AG04449 (cell line): ENCODE data around the gene CACNA1B.

Source experiments
- CTCF ChIA-PET: fragments of 350-600 bp; formaldehyde crosslinking; extraction: SDS; loops from one replicate; lab custom pipeline; 2021; ENCODE audit warnings: antibody characterized with exemption; lab: Yijun Ruan, JAX
- POLR2A ChIA-PET: fragments of 400-600, 350-600 bp; formaldehyde crosslinking; extraction: SDS; loops from one replicate; lab custom pipeline; 2020; ENCODE audit warnings: antibody characterized with exemption, inconsistent platforms; lab: Yijun Ruan, JAX
- DNase-seq: peaks from one replicate; pipeline ENCODE4 v3.0.0-alpha.2; 2010; ENCODE audit warnings: low read depth, low spot score
- H3K4me3 ChIP-seq: 2 replicates; pipeline ENCODE4 v1.5.1; 2011; ENCODE audit warnings: low read depth, mild to moderate bottlenecking, control low read depth, low read length
- TF ChIP-seq, protein P1 (sequence below): IDR thresholded peaks from one replicate; pipeline ENCODE4 v1.5.1; 2011; ENCODE audit warnings: mild to moderate bottlenecking, moderate library complexity, low read length, control low read depth, inconsistent platforms; ENCODE audit not compliant: insufficient read depth; ENCODE audit errors: missing control alignments

CACNA1B gene

DNA sequence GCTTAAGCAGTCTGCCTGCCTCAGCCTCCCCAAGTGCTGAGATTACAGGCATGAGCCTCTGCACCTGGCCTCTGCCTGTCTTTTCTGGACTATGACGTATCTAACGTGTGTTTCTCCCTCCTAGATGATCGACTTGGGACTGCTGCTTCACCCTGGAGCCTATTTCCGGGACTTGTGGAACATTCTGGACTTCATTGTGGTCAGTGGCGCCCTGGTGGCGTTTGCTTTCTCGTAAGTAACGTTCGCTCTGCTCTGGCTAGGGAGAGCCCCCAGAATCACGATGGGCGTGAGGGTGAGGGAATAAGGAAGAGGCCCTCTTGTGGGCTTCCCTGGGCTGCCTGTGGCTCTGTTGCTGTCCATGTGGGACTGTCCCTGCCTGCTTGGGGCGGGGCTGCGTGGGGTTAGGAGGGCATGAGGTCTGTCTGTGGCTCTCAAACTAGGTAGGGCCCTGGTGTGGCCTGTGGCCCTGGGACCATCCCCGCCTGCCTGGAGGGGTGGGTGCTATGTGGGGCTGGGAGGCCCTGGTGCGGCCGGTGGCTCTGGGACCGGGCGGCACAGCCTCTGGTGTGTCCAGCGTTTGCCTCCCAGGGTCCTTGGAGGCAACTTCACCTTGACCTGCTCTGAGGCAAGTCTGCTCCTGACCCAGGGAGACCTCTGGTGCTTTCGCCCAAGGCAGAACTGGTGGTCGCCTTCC is 171.7 kb downstream of the CACNA1B start:
- TF ChIP-seq, protein P1, sequence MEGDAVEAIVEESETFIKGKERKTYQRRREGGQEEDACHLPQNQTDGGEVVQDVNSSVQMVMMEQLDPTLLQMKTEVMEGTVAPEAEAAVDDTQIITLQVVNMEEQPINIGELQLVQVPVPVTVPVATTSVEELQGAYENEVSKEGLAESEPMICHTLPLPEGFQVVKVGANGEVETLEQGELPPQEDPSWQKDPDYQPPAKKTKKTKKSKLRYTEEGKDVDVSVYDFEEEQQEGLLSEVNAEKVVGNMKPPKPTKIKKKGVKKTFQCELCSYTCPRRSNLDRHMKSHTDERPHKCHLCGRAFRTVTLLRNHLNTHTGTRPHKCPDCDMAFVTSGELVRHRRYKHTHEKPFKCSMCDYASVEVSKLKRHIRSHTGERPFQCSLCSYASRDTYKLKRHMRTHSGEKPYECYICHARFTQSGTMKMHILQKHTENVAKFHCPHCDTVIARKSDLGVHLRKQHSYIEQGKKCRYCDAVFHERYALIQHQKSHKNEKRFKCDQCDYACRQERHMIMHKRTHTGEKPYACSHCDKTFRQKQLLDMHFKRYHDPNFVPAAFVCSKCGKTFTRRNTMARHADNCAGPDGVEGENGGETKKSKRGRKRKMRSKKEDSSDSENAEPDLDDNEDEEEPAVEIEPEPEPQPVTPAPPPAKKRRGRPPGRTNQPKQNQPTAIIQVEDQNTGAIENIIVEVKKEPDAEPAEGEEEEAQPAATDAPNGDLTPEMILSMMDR: no peak
- ChIA-PET POLR2A (no interaction called here), CTCF (no interaction called here)
- no peak overlapping the region for H3K4me3 ChIP-seq
- DNase-seq: no peak

DNA sequence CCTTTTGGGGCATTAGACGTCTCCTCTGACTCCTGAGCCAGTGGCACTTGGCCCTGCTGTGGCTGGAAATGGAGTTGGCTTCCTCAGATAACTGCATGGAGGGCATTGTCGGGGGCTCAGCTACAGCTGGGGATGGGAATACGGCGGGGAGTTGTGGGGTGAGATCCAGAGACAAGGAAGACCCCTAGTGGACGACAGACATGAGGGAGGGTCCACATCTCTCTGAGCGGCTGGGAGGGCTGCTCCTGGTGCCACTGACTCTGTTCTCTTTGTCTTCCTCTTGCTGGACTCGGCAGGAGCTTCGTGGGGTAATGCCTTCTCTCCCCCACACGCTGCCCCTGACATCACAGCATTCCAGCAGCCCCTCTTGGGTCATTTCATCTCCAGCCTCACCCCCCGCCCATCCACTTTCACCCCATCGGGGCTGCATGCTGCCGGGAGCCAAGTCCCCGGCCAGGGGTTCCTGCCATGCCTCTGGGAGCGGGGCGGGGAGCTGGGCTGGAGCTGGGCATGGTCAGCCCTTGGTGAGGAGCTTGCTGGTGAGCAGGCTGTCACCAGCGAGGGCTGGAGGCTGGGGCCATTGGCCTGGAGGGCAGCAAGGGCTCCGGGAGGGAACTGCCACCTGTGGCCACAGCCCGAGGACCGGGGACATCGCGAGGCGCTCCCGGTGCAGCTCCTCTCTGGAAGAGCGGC is 172.3 kb downstream of the CACNA1B start:
- no peak overlapping the region for H3K4me3 ChIP-seq
- no peak for DNase-seq
- TF ChIP-seq, protein P1: no peak
- CTCF ChIA-PET: no interaction called here
- POLR2A ChIA-PET: no interaction called here

DNA sequence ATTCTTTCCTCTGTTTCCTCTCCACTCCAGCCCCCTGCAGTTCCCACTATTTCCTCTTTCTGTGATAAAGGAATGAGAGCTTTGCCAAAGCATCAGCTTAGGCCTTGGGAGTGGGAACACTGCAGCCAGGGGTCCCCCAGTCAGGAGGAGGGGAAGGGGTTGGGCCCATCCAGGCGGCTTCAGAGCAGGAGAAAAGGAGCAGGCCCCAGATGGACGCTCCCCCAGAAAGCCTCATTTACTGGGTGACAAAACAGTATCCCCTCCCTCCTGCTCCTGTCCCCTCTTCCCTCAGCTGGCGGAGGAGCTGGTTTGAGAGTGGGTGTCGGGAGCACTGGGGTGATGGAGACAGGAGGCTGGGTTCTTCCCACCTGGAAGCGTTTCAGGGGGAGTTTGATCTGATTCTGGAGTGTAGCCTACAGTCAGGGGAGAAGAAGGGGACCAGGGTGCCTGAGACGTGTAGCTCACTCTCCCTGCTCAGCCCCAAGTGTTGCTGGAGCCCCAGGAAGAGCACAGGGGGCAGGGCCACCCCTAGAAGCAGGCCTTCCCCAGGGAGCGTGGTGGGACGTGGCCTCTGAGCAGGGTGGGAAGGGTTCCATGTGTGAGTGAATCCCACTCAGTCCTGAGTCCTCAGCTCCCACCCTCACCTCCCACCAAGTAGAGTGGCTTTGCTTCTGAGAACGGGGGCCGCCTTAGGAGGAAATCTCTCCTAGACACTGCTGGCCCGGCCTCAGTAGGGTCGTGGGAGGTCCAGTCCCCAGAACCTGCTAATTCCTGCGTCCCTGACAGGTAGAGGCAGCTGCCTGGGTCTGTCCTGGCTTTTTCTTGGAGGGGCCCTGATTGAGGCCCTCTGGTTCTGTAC is 173.1 kb downstream of the CACNA1B start:
- POLR2A ChIA-PET: no interaction called here
- no peak overlapping the region for H3K4me3 ChIP-seq
- DNase-seq: no peak
- CTCF ChIA-PET: no interaction called here
- TF ChIP-seq, protein P1: no peak

DNA sequence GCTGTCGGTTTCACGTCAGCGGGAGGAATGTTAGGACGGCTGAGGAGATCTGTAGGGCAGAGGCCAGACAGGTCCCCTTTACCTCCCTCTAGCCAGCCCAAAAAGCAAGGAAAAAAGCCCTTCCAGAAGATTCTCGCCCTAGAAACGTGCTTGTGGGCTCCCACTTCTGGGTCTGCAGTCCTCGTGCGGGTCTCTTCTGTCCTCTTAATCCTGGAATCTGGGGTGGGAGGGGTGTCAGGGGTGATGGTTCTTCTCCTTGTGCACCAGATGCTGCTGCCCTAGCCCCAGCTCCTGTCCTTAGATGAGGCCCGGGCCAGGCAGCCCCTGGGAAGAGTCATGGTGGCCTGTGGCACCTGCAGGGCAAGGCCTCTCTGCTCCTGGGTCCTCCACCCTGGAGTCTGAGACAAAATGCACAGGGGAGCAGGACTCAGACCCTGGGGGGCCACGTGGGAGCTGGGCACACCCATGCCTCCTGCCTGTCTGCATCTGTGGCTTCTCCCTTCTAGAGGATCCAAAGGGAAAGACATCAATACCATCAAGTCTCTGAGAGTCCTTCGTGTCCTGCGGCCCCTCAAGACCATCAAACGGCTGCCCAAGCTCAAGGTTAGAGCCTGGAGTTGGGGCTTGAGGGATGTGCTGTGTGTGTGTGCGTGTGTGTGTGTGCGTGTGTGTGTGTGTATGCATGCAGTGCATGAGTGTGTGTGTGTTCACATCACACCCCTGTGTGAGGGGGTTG is 174.2 kb downstream of the CACNA1B start:
- no peak for DNase-seq
- TF ChIP-seq, protein P1: no peak
- ChIA-PET POLR2A (no interaction called here), CTCF (no interaction called here)
- no peak overlapping the region for H3K4me3 ChIP-seq

DNA sequence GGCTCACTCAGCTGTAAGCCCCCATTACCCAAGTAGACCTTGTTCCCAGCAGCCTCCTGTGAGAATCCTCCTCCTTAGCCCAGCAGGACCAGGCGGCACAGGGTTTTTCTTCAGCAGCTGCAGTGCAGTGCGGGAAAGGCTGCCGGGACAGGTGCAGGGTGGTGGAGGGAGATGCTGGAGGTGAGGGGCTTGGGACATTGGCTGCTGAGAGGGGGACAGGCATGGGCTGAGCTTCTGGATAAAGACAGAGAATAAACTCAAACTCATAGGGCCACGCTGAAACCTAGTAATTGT is 174.7 kb downstream of the CACNA1B start:
- TF ChIP-seq, protein P1: no peak
- no peak overlapping the region for H3K4me3 ChIP-seq
- DNase-seq: no peak
- ChIA-PET CTCF (no interaction called here), POLR2A (no interaction called here)
